Measurements from ENCODE around the gene ARRDC5. TPM values are rescaled to one million over a fixed set of nuclear protein-coding genes. Genes with fewer than 3 reads are reported as not detected.

The ARRDC5 gene
- total RNA-seq, 1 experiment from 2014 or later = not detected

DNA sequence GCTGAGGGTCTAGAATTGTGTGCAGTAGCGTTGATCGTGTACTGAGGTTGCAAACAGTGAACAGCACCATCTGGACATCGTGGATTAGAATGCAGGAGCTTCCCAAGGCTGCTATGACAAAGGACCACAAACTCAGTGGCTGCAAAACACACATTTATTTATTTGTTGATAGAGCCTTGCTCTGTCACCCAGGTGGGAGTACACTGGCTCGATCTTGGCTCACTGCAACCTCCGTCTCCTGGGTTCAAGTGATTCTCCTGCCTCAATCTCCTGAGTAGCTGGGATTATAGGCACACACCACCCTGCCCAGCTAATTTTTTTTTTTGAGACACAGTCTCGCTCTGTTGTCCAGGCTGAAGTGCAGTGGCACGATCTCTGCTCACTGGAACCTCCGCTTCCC lies 4.3 kb upstream of the ARRDC5 start:
- H3K4me2 ChIP-seq (ENCODE audit: insufficient read depth, insufficient read length, low read length) = no peak overlapping the region
- H2BK12ac ChIP-seq (ENCODE audit: insufficient read length, low read depth, low read length) = no peak overlapping the region
- DNase-seq = no peak
- no peak overlapping the region for H4K91ac ChIP-seq (ENCODE audit: insufficient read length, low read depth, low read length)
- H2BK5ac ChIP-seq (ENCODE audit: insufficient read length, low read length) = no peak overlapping the region
- TF ChIP-seq, protein P1, sequence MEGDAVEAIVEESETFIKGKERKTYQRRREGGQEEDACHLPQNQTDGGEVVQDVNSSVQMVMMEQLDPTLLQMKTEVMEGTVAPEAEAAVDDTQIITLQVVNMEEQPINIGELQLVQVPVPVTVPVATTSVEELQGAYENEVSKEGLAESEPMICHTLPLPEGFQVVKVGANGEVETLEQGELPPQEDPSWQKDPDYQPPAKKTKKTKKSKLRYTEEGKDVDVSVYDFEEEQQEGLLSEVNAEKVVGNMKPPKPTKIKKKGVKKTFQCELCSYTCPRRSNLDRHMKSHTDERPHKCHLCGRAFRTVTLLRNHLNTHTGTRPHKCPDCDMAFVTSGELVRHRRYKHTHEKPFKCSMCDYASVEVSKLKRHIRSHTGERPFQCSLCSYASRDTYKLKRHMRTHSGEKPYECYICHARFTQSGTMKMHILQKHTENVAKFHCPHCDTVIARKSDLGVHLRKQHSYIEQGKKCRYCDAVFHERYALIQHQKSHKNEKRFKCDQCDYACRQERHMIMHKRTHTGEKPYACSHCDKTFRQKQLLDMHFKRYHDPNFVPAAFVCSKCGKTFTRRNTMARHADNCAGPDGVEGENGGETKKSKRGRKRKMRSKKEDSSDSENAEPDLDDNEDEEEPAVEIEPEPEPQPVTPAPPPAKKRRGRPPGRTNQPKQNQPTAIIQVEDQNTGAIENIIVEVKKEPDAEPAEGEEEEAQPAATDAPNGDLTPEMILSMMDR (conservative IDR thresholded peaks at IDR 0.05) = no peak
- no CpG with 5 or more reads among the region's 8 CpGs for WGBS (ENCODE audit: extremely low coverage, insufficient read length, low lambda C conversion rate)
- H2AFZ ChIP-seq (ENCODE audit: low read length) = no peak overlapping the region
- no peaks in the 10 kb centered on the region for H4K20me1 ChIP-seq (ENCODE audit: control insufficient read depth, insufficient read depth, insufficient read length)
- H2BK120ac ChIP-seq (ENCODE audit: low read depth, low read length, poor library complexity, severe bottlenecking) = no peak overlapping the region
- no peak overlapping the region for H3K9ac ChIP-seq (ENCODE audit: extremely low read depth, insufficient read length, low read length)
- H3K79me2 ChIP-seq (ENCODE audit: insufficient read depth, low read length) = peaks cover 3% of the 10 kb centered on the region; the same call in 1 of the 2 replicates
- H3K14ac ChIP-seq (ENCODE audit: insufficient read depth, low read length) = no peak overlapping the region
- Mint-ChIP-seq H3K27me3 (ENCODE audit: low read depth) (peaks cover 36% of the 10 kb centered on the region), H3K4me1 (peaks cover 23 to 29% of the 10 kb centered on the region in 2 experiments), H3K4me3 (no peak overlapping the region), H3K36me3 (ENCODE audit: insufficient read depth in 1 of 3, low read depth in 3 of 3) (peaks cover 0 to 16% (median 9%) of the 10 kb centered on the region in 3 experiments; a peak in 5 of 7 replicates), H3K9me3 (no peaks in the 10 kb centered on the region; a peak in 1 of 5 replicates), H3K27ac (no peak overlapping the region)
- no peak overlapping the region for H4K5ac ChIP-seq (ENCODE audit: insufficient read length, low read depth, low read length)
- H4K8ac ChIP-seq (replicated peaks; ENCODE audit: insufficient read length, low read depth, low read length) = no peak overlapping the region
- H3K56ac ChIP-seq (ENCODE audit: insufficient read length, low read depth, low read length) = no peak overlapping the region
- H3K79me1 ChIP-seq (ENCODE audit: insufficient read depth, low read depth, low read length, poor library complexity, severe bottlenecking) = no peaks in the 10 kb centered on the region
- no peak overlapping the region for H2BK20ac ChIP-seq (ENCODE audit: low read depth, low read length, poor library complexity, severe bottlenecking)
- no peak overlapping the region for H3K18ac ChIP-seq (ENCODE audit: insufficient read length, low read depth, low read length)
- H3K27ac ChIP-seq (ENCODE audit: insufficient read length, low read depth, low read length) = no peak overlapping the region
- H2AK5ac ChIP-seq (ENCODE audit: insufficient read length, low read length) = no peak overlapping the region
- peaks cover 7% of the 10 kb centered on the region for H3K23me2 ChIP-seq (ENCODE audit: insufficient read length, low read depth, low read length, poor library complexity, severe bottlenecking)
- H3K27me3 ChIP-seq (ENCODE audit: insufficient read depth, low read length) = no peaks in the 10 kb centered on the region
- no peaks in the 10 kb centered on the region; the same call in 1 of the 2 replicates for H3K4me1 ChIP-seq (ENCODE audit: insufficient read depth, low read length)
- no peak overlapping the region for H3T11ph ChIP-seq (ENCODE audit: low read length)
- no peaks in the 10 kb centered on the region for H3K9me3 ChIP-seq (ENCODE audit: control insufficient read depth, low read depth, low read length)
- H3K23ac ChIP-seq (ENCODE audit: insufficient read length, low read depth, low read length) = no peak overlapping the region
- no peak overlapping the region for H2BK15ac ChIP-seq (ENCODE audit: low read depth, low read length)
- no peak overlapping the region for H3K4ac ChIP-seq (ENCODE audit: low read depth, low read length)

All from H9 (cell line).